Measurements from ENCODE around the gene FOXQ1.

The FOXQ1 gene

DNA sequence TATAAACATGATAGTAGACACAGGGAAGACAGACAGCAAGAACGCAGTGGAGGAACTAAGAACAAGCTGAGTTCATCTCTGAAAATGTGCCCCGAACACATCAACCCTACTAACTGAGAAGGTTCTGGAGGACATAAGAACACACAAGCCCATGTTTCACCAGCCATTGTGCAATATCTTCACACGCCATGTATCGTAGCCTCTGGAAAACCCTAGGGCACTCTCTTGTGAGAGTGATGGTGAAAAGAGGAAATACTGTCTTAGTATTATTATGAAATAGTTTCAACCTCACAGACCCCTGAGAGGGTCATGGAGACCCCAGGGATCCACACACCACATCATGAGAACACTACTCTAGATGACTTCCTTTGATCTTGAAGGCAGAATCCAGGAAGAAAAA, 51.4 kb downstream of the FOXQ1 start:
- no peak for DNase-seq (ENCODE audit: low read depth)

DNA sequence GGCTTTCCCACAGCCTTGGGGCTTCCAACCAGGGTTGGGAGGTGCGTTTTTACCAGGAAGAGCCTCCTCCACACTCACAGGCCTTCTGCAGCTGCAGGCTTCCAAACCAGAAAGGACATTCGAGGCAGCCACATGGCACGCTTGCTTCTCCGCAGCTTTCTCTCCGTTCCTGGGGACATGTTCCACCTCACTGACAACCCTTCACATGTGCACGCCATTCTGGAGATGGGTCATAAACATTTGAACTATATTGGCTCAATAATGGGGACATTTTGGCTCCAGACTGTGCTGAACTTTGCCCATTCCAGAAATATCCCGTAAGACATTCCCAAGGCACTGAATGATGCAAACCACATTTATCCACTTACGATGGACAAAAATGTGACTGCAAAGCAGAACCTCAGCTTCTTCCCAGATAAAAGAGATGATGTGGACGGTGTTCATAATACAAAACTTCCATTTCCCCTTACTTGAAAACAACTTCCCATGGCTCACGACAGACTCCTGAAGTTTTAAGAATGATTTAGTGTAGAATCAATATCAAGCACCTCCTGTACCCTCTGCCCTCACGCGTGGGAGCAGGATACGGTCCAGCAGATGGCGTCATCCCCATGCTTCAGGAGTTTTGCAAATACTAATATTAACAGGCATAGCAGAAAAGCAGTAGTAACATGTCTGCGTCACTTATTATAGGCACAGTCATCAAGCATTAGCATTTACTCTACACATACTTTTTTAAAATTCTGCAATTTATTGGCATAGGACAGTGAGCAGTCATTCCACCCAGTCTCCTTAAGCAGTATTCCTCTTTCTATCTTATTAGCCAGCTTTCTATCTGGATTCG, 52.1 kb downstream of the FOXQ1 start:
- DNase-seq (ENCODE audit: low read depth) = peak; percentile 21
